NT2/D1 (cell line): ENCODE measurements around the gene TGFB2.

Experiments used
- SUZ12 ChIP-seq: IDR thresholded peaks from 2 replicates; pipeline ENCODE4 v1.6.1; 2011; ENCODE audit not compliant: insufficient read length, insufficient read depth; ENCODE audit errors: extremely low read depth
- YY1 ChIP-seq: IDR thresholded peaks from 2 replicates; pipeline ENCODE4 v1.6.1; 2011; ENCODE audit not compliant: insufficient read length, insufficient read depth
- ZNF274 ChIP-seq: IDR thresholded peaks from 2 replicates; pipeline ENCODE4 v1.6.1; 2011; ENCODE audit warnings: mild to moderate bottlenecking, low read depth, low read length

GRCh38 chr1:218421531-218421930 lies 76.4 kb downstream of the TGFB2 start:
- TF ChIP-seq ZNF274, result no peak
- TF ChIP-seq YY1, result no peak
- TF ChIP-seq SUZ12, result no peak
